SK-N-SH (cell line): ENCODE measurements around the gene AUTS2. TPM values are rescaled to one million over a fixed set of nuclear protein-coding genes. Genes with fewer than 3 reads are reported as not detected.

Source experiments
- CTCF ChIA-PET: fragments of 300-600, 350-600 bp; formaldehyde crosslinking; extraction: SDS; loops from one replicate; lab custom pipeline; 2021; lab: Yijun Ruan, JAX
- POLR2A ChIA-PET: fragments of 350-600 bp; sonication (Branson Sonifier 250); formaldehyde crosslinking; extraction: SDS; loops from one replicate; lab custom pipeline; 2020; ENCODE audit warnings: antibody characterized with exemption, inconsistent platforms; lab: Yijun Ruan, JAX
- DNase-seq: peaks from one replicate; pipeline ENCODE4 v3.0.0; 2012
- H2AFZ ChIP-seq: fragments of 200-600 bp; sonication (generic); 2 replicates; pipeline ENCODE4 v1.8.1; 2016; ENCODE audit warnings: antibody characterized with exemption, mild to moderate bottlenecking, low read depth
- H3F3A ChIP-seq: fragments of 200-600 bp; sonication (generic); replicated peaks from 2 replicates; pipeline ENCODE3; 2016; ENCODE audit warnings: antibody characterized with exemption, mild to moderate bottlenecking; ENCODE audit not compliant: insufficient read depth
- H3K27ac ChIP-seq, 2 experiments: fragments of 200-500 bp in 1 of 2; fragments of 200-600 bp in 1 of 2; sonication (Bioruptor generic) in 1 of 2; sonication (generic), shearing (Covaris generic) in 1 of 2; 2 replicates each; pipeline versions ENCODE4 v1.5.1 to v1.6.1; 2014 to 2016; ENCODE audit warnings: low read depth in 2 of 2, inconsistent platforms in 1 of 2, low read length in 1 of 2, mild to moderate bottlenecking in 1 of 2, mixed read lengths in 1 of 2
- H3K27me3 ChIP-seq: fragments of 200-600 bp; sonication (generic), shearing (Covaris generic); 2 replicates; pipeline ENCODE4 v1.6.1; 2016; ENCODE audit warnings: mixed run types; ENCODE audit not compliant: insufficient read depth
- H3K36me3 ChIP-seq, 2 experiments: fragments of 200-500 bp in 1 of 2; fragments of 200-600 bp in 1 of 2; sonication (Bioruptor generic) in 1 of 2; sonication (generic) in 1 of 2; replicated peaks in 1 of 2; 2 replicates each; pipeline versions ENCODE3 to v1.5.1; 2014 to 2016; ENCODE audit warnings: low read length in 1 of 2, mild to moderate bottlenecking in 1 of 2; ENCODE audit not compliant: insufficient read depth in 2 of 2, control insufficient read depth in 1 of 2
- H3K4me1 ChIP-seq, 2 experiments: fragments of 200-500 bp in 1 of 2; fragments of 200-600 bp in 1 of 2; sonication (Bioruptor generic) in 1 of 2; sonication (generic), shearing (Covaris generic) in 1 of 2; 2 replicates each; pipeline versions ENCODE4 v1.5.1 to v1.6.1; 2014 to 2016; ENCODE audit warnings: low read depth in 1 of 2, low read length in 1 of 2, mixed run types in 1 of 2; ENCODE audit not compliant: insufficient read depth in 2 of 2, control insufficient read depth in 1 of 2
- H3K4me2 ChIP-seq: fragments of 200-600 bp; sonication (generic), shearing (Covaris generic); 2 replicates; pipeline ENCODE4 v1.6.1; 2017; ENCODE audit warnings: mixed run types
- H3K4me3 ChIP-seq, 2 experiments: fragments of 200-500 bp in 1 of 2; fragments of 200-600 bp in 1 of 2; sonication (Bioruptor generic) in 1 of 2; sonication (generic), shearing (Covaris generic) in 1 of 2; 2 replicates each; pipeline versions ENCODE4 v1.5.1 to v1.8.1; 2014 to 2016; ENCODE audit warnings: low read depth in 2 of 2, inconsistent platforms in 1 of 2, low read length in 1 of 2, mild to moderate bottlenecking in 1 of 2, mixed read lengths in 1 of 2, moderate library complexity in 1 of 2
- H3K79me2 ChIP-seq: fragments of 200-600 bp; sonication (generic); 2 replicates; pipeline ENCODE4 v1.8.1; 2017; ENCODE audit warnings: mild to moderate bottlenecking; ENCODE audit not compliant: insufficient read depth
- H3K9ac ChIP-seq: fragments of 200-600 bp; sonication (generic); 2 replicates; pipeline ENCODE4 v1.6.1; 2017; ENCODE audit warnings: mixed run types
- H3K9me2 ChIP-seq: fragments of 200-600 bp; sonication (generic); 2 replicates; pipeline ENCODE4 v1.6.1; 2017; ENCODE audit warnings: mixed run types
- H3K9me3 ChIP-seq: fragments of 200-600 bp; sonication (generic); 2 replicates; pipeline ENCODE4 v1.6.1; 2017; ENCODE audit warnings: mixed run types, mild to moderate bottlenecking, moderate library complexity
- H4K20me1 ChIP-seq: fragments of 200-600 bp; sonication (generic); 2 replicates; pipeline ENCODE4 v1.6.1; 2017; ENCODE audit warnings: mild to moderate bottlenecking, mixed run types; ENCODE audit not compliant: insufficient read depth
- EP300 ChIP-seq, 2 experiments: IDR thresholded peaks; 2 replicates each; pipeline versions ENCODE4 v1.4.0 to v1.6.1; 2012; ENCODE audit warnings: borderline replicate concordance in 1 of 2, low read depth in 1 of 2, low read length in 1 of 2
- FOXJ3 ChIP-seq: sonication (generic); formaldehyde crosslinking; IDR thresholded peaks from 2 replicates; pipeline ENCODE4 v1.5.1; 2020; ENCODE audit warnings: mild to moderate bottlenecking, missing genetic modification reagents
- FOXM1 ChIP-seq: IDR thresholded peaks from 2 replicates; pipeline ENCODE4 v1.4.0; 2012; ENCODE audit warnings: low read depth, mild to moderate bottlenecking
- GATA2 ChIP-seq: sonication (generic); formaldehyde crosslinking; IDR thresholded peaks from 2 replicates; pipeline ENCODE4 v1.5.0; 2020; ENCODE audit warnings: mild to moderate bottlenecking, missing genetic modification reagents
- IRF3 ChIP-seq: fragments of 150-350 bp; IDR thresholded peaks from 2 replicates; pipeline ENCODE4 v1.6.1; 2016; ENCODE audit warnings: mild to moderate bottlenecking, low read depth, low read length
- MXI1 ChIP-seq: IDR thresholded peaks from 2 replicates; pipeline ENCODE4 v1.6.1; 2012; ENCODE audit warnings: mild to moderate bottlenecking, low read depth, low read length, improper control_type of control experiment
- NFIC ChIP-seq: IDR thresholded peaks from 2 replicates; pipeline ENCODE4 v1.4.0; 2012; ENCODE audit warnings: borderline replicate concordance
- PBX3 ChIP-seq: IDR thresholded peaks from 2 replicates; pipeline ENCODE4; 2012
- POLR2AphosphoS5 ChIP-seq: IDR thresholded peaks from 2 replicates; pipeline ENCODE4 v1.6.1; 2012; ENCODE audit warnings: low read depth, low read length
- RAD21 ChIP-seq: IDR thresholded peaks from 2 replicates; pipeline ENCODE4 v1.6.1; 2012; ENCODE audit warnings: mild to moderate bottlenecking, low read length
- RCOR1 ChIP-seq: fragments of 150-350 bp; IDR thresholded peaks from 2 replicates; pipeline ENCODE4 v1.6.1; 2017; ENCODE audit warnings: antibody characterized with exemption, low read length
- TAF1 ChIP-seq: IDR thresholded peaks from 2 replicates; pipeline ENCODE4 v1.6.1; 2012; ENCODE audit warnings: low read depth, mild to moderate bottlenecking, low read length, moderate library complexity, borderline replicate concordance
- TCF12 ChIP-seq: IDR thresholded peaks from 2 replicates; pipeline ENCODE4 v1.4.0; 2012
- USF1 ChIP-seq: IDR thresholded peaks from 2 replicates; pipeline ENCODE4 v1.4.0; 2012; ENCODE audit warnings: low read depth, borderline replicate concordance
- USF2 ChIP-seq: fragments of 150-350 bp; IDR thresholded peaks from 2 replicates; pipeline ENCODE4 v1.6.1; 2017; ENCODE audit warnings: antibody characterized with exemption, low read length, low read depth, borderline replicate concordance
- YY1 ChIP-seq: IDR thresholded peaks from 2 replicates; pipeline ENCODE4 v1.4.0; 2012; ENCODE audit warnings: low read depth, mild to moderate bottlenecking
- WGBS: methylation state at CpG from one replicate; pipeline ENCODE4 v1.1.6; 2017; ENCODE audit warnings: low lambda C conversion rate; 5-methylcytosine and 5-hydroxymethylcytosine counted together
- polyA plus RNA-seq, 3 experiments: library from polyadenylated mRNA; depleted of rRNA; stranded (reverse); fragments of >200 nt; gene quantifications; 2 replicates each; pipeline ENCODE4 v1.2.3, GENCODE V29; 2012
- TF ChIP-seq, protein P1 (sequence below): fragments of 200-600 bp; sonication (generic); IDR thresholded peaks from 2 replicates; pipeline ENCODE4 v1.6.1; 2017; ENCODE audit warnings: antibody characterized with exemption, mild to moderate bottlenecking, moderate library complexity

Gene AUTS2
- polyA plus RNA-seq, 1 of the 3 experiments (the other 2 are of a cell fraction), result 15.6 TPM

- DNase-seq, result peak; percentile 45
- no peaks in the 10 kb centered on the region for H3K9me2 ChIP-seq
- POLR2A ChIA-PET, result no interaction called here
- H3K9me3 ChIP-seq, result no peaks in the 10 kb centered on the region
- TF ChIP-seq FOXM1 (0 out of 2 replicates have a peak, but pooled peaks have one; percentile 2), TAF1 (no peak)
- no peak overlapping the region for H3K27ac ChIP-seq
- H3K4me2 ChIP-seq, result no peak overlapping the region; the same call in 1 of the 2 replicates
- no peak overlapping the region for H3K9ac ChIP-seq
- H2AFZ ChIP-seq, result no peak overlapping the region
- 35% methylated on average over 3 of the region's 3 CpGs for WGBS
- peaks cover 8 to 43% of the 10 kb centered on the region in 2 experiments; a peak in 3 of 4 replicates for H3K4me1 ChIP-seq
- no peaks in the 10 kb centered on the region for H3K36me3 ChIP-seq
- no peaks in the 10 kb centered on the region for H3K27me3 ChIP-seq
- no peak overlapping the region for H3K4me3 ChIP-seq
- no peaks in the 10 kb centered on the region for H3F3A ChIP-seq
- H3K79me2 ChIP-seq, result peaks cover 15% of the 10 kb centered on the region
- CTCF ChIA-PET, result interaction anchor here (1.2 kb wide), 1 partner anchor 10 kb away, joined by 5 read pairs; no protein-coding TSS in a partner anchor
- H4K20me1 ChIP-seq, result peaks cover 67% of the 10 kb centered on the region
Observed at GRCh38 chr7:69700331-69700730, 102.1 kb downstream of the AUTS2 start.

- no peak overlapping the region for H3K9ac ChIP-seq
- no peak overlapping the region for H3K27ac ChIP-seq
- CTCF ChIA-PET, result interaction anchor here (0.9 to 1.2 kb wide), 3 partner anchors 9 to 17 kb away, joined by 3 to 5 read pairs (median 4); no protein-coding TSS in a partner anchor
- TF ChIP-seq POLR2AphosphoS5 (no peak), YY1 (no peak), RAD21 (no peak), MXI1 (no peak), FOXJ3 (CRISPR knock-in tag) (no peak), RCOR1 (no peak), IRF3 (no peak), TAF1 (no peak), NFIC (no peak), GATA2 (CRISPR knock-in tag) (no peak), USF1 (no peak), USF2 (no peak), TCF12 (no peak), FOXM1 (no peak), EP300 (IDR thresholded peaks at IDR 0.05; ENCODE audit: borderline replicate concordance in 1 of 2, low read depth in 1 of 2, low read length in 1 of 2) (no peak), PBX3 (no peak)
- TF ChIP-seq, protein P1, sequence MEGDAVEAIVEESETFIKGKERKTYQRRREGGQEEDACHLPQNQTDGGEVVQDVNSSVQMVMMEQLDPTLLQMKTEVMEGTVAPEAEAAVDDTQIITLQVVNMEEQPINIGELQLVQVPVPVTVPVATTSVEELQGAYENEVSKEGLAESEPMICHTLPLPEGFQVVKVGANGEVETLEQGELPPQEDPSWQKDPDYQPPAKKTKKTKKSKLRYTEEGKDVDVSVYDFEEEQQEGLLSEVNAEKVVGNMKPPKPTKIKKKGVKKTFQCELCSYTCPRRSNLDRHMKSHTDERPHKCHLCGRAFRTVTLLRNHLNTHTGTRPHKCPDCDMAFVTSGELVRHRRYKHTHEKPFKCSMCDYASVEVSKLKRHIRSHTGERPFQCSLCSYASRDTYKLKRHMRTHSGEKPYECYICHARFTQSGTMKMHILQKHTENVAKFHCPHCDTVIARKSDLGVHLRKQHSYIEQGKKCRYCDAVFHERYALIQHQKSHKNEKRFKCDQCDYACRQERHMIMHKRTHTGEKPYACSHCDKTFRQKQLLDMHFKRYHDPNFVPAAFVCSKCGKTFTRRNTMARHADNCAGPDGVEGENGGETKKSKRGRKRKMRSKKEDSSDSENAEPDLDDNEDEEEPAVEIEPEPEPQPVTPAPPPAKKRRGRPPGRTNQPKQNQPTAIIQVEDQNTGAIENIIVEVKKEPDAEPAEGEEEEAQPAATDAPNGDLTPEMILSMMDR, result no peak
- POLR2A ChIA-PET, result no interaction called here
- H3K9me2 ChIP-seq, result no peaks in the 10 kb centered on the region
- peaks cover 20% of the 10 kb centered on the region for H3K79me2 ChIP-seq
- no peak overlapping the region for H3K4me3 ChIP-seq
- H3K4me1 ChIP-seq, result peaks cover 8 to 41% of the 10 kb centered on the region in 2 experiments; a peak in 3 of 4 replicates
- no peaks in the 10 kb centered on the region for H3K9me3 ChIP-seq
- 96% methylated on average over 5 of the region's 5 CpGs for WGBS
- no peak overlapping the region for H3K4me2 ChIP-seq
- H3F3A ChIP-seq, result no peaks in the 10 kb centered on the region
- peaks cover 76% of the 10 kb centered on the region for H4K20me1 ChIP-seq
- H3K27me3 ChIP-seq, result no peaks in the 10 kb centered on the region
- no peak overlapping the region for H2AFZ ChIP-seq
- no peaks in the 10 kb centered on the region for H3K36me3 ChIP-seq
- DNase-seq, result no peak
Observed at GRCh38 chr7:69701288-69701687, 103.0 kb downstream of the AUTS2 start.
